ENCODE results near the gene GYS1. TPM values are rescaled to one million over a fixed set of nuclear protein-coding genes. Genes with fewer than 3 reads are reported as not detected.

GYS1 gene
- total and polyA plus RNA-seq, 10 of the 15 experiments (the other 5 are each of a cell fraction or from before 2014, with no cell fraction given): 3.7 to 62.0 (median 37.3) TPM

DNA sequence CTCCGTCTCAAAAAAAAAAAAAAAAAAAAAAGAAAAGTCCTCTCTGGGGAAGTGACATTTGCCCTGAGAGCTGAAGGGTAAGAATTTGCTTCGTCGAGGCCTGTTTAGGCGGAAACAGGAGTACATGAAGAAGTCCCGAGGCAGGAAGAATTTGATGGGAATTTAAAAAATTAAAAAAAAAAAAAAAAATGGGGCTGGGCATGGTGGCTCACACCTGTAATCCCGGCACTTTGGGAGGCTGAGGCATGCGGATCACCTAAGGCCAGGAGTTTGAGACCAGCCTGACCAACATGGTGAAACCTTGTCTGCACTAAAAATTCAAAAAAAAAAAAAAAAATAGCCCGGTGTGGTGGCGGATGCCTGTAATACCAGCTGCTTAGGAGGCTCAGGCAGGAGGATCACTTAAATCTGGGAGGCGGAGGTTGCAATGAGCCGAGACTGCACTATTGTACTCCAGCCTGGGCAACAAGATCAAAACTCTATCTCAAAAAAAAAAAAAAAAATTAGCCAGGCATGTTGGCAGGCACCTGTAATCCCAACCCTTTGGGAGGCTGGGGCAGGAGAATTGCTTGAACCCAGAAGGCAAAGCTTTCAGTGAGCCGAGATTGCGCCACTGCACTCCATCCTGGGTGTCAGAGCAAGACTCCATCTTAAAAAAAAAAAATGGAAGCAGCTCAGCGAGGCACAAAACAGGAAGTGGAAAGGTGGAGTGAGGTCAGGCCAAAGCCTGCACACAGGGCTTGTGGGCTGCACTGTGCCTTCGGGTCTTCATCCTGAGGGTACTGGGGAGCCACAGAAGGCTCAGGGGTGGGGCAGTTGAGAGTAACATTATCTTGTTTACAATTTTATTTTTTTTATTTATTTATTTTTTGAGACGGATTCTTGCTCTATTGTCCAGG lies 33.5 kb downstream of the GYS1 start:
- FAIRE-seq (no peak), ATAC-seq (no peak), DNase-seq (ENCODE audit: low read depth, low spot score) (no peak)
- Histone ChIP-seq H3K9ac (ENCODE audit: control insufficient read depth, insufficient read depth, low read length) (no peak overlapping the region), H4K20me1 (ENCODE audit: control insufficient read depth, insufficient read depth) (no peaks in the 10 kb centered on the region), H3K27ac (ENCODE audit: control insufficient read depth, insufficient read depth) (no peak overlapping the region), H3K4me1 (ENCODE audit: control insufficient read depth, insufficient read depth, low read length) (peaks cover 28% of the 10 kb centered on the region), H2AFZ (ENCODE audit: control insufficient read depth, low read depth, low read length) (no peak overlapping the region), H3K79me2 (ENCODE audit: control insufficient read depth, insufficient read depth, low read length) (peaks cover 32% of the 10 kb centered on the region), H3K27me3 (replicated peaks in 1 of 2; ENCODE audit: control insufficient read depth in 2 of 2, insufficient read depth in 2 of 2, low read length in 1 of 2) (no peaks in the 10 kb centered on the region), H3K4me2 (ENCODE audit: control insufficient read depth, insufficient read depth) (no peak overlapping the region), H3K9me3 (replicated peaks; ENCODE audit: control insufficient read depth, insufficient read depth, low read length) (no peaks in the 10 kb centered on the region), H3K36me3 (ENCODE audit: control insufficient read depth in 2 of 2, insufficient read depth in 2 of 2, low read length in 1 of 2) (no peaks in the 10 kb centered on the region; a peak in 1 of 4 replicates), H3K4me3 (no peak overlapping the region)
- in situ Hi-C loops (cut with MboI): no loop called here
- CTCF ChIA-PET: interaction anchor here (1.1 to 1.2 kb wide), 2 partner anchors 11 to 85 kb away, joined by 3 read pairs; no protein-coding TSS in a partner anchor
- intact Hi-C loops (cut with micrococcal nuclease; ENCODE audit: unreplicated experiment): loop anchor here (10.0 kb wide), 1 partner anchor 325 kb away; the partner anchor contains the start of gene DBP
- no TSS peak for BruUV-seq (replicated peaks)
- TF ChIP-seq YY1 (IDR thresholded peaks at IDR 0.05; ENCODE audit: low read depth, low read length) (0 out of 2 replicates have a peak, but pooled peaks have one; percentile 47), MYC (IDR thresholded peaks at IDR 0.05; ENCODE audit: insufficient read depth, insufficient read length, insufficient replicate concordance, low read length, severe bottlenecking) (no peak), SPI1 (IDR thresholded peaks at IDR 0.05; ENCODE audit: borderline replicate concordance, insufficient read depth, low read depth, low read length) (peak; percentile 29; the same call in 1 of the 2 replicates), SIN3A (IDR thresholded peaks at IDR 0.05; ENCODE audit: low read depth, low read length) (no peak), ATF7 (IDR thresholded peaks at IDR 0.05; ENCODE audit: low read depth) (no peak), NFIC (IDR thresholded peaks at IDR 0.05; ENCODE audit: low read depth, low read length) (no peak)
- POLR2A ChIA-PET: interaction anchor here (0.6 to 0.9 kb wide), 5 partner anchors 17 to 290 kb away, joined by 3 to 5 read pairs (median 4); no protein-coding TSS in a partner anchor
- SMC1A ChIA-PET (ENCODE audit: uncharacterized antibody, unreplicated experiment): interaction anchor here (2.1 kb wide), 1 partner anchor 59 kb away, joined by 5 read pairs; the partner anchor contains the start of gene NUCB1
- WGBS (ENCODE audit: insufficient coverage, insufficient replicate concordance, low lambda C conversion rate, missing lambda C conversion rate): 90% methylated on average over 14 of the region's 16 CpGs
- RAD21 ChIA-PET (ENCODE audit: unreplicated experiment): interaction anchor here (0.6 kb wide), 1 partner anchor 92 kb away, joined by 4 read pairs; no protein-coding TSS in a partner anchor

Measured in GM12878 (cell line).